GM18858 (cell line): ENCODE measurements around the gene APOA1.
"Not testable (repeated sequence)": the region's sequence is repeated elsewhere in the genome, so short reads cannot be mapped to it uniquely, and the experiment has no call there.

ENCODE experiments used
- ATAC-seq: cut with Tn5 transposase; IDR thresholded peaks from one replicate; pipeline ENCODE4 v1.9.1; 2021; ENCODE audit not compliant: unreplicated experiment

Gene APOA1

GRCh38 chr11:116835042-116835772 is 2.2 kb downstream of the APOA1 start:
- ATAC-seq, result no peak

DNA sequence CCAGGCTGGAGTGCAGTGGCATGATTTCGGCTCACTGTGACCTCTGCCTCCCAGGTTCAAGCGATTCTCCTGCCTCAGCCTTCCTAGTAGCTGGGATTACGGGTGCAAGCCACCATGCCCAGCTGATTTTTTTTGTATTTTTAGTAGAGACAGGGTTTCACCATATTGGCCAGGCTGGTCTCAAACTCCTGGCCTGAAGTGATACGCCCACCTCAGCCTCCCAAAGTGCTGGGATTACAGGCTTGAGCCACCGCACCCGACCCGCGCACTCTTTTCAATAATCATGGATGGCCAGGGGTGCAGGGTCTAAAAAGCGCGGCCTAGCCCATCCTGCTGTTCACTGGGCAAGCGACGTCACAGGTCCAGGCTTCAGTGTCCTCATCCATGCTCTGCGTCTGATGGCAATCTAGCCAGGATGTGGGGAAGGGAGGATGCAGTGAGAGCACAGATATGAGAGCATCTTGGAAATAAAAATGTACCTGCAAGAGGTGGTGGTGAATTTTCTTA is 2.8 kb downstream of the APOA1 start:
- ATAC-seq, result not testable (repeated sequence)

DNA sequence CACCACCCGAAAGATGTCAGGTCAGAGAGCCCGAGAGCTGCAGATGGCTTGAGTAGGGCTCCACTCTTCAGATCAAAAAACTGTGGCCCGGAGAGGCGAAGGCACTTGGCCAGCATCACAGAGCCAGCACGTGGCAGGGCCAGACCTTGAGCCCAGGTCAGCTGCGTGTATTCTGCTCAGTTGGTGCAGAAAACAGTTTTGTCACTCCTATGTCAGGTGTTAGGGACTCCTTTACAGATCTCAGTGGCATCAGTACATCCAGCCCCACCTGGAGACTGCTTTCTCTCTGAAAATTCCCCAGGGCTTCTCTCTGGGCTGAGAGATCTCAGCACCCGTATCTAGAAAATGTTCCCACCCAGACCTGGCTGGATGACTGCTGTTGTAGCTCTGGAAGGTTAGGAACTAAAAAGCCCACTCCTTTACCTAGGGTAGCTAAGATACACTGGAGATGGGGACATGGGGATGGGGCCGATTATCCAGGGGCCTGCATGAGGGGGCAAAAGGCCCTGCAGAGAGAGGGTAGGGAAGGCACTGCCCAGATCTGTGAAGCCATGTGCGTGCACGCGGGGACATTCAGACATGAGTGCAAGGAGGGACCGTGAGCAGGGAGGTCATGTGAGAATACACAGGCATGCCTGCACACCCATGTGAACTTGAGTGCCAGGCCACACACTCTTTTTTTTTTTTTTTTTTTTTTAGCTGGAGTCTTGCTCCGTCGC is 3.4 kb downstream of the APOA1 start:
- no peak for ATAC-seq

- no peak for ATAC-seq
Measured at GRCh38 chr11:116833491-116833815, 4.0 kb downstream of the APOA1 start.

- no peak for ATAC-seq
Measured at GRCh38 chr11:116832350-116833290, 4.8 kb downstream of the APOA1 start.

GRCh38 chr11:116831790-116832349 is 5.6 kb downstream of the APOA1 start:
- no peak for ATAC-seq

DNA sequence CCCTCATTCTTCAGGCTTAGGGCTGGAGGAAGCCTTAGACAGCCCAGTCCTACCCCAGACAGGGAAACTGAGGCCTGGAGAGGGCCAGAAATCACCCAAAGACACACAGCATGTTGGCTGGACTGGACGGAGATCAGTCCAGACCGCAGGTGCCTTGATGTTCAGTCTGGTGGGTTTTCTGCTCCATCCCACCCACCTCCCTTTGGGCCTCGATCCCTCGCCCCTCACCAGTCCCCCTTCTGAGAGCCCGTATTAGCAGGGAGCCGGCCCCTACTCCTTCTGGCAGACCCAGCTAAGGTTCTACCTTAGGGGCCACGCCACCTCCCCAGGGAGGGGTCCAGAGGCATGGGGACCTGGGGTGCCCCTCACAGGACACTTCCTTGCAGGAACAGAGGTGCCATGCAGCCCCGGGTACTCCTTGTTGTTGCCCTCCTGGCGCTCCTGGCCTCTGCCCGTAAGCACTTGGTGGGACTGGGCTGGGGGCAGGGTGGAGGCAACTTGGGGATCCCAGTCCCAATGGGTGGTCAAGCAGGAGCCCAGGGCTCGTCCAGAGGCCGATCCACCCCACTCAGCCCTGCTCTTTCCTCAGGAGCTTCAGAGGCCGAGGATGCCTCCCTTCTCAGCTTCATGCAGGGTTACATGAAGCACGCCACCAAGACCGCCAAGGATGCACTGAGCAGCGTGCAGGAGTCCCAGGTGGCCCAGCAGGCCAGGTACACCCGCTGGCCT is 7.1 kb downstream of the APOA1 start:
- no peak for ATAC-seq

GRCh38 chr11:116829525-116830183 is 7.8 kb downstream of the APOA1 start, which contains the start of gene APOC3:
Gene APOC3 (plus strand): TSS chr11:116829907. CDS start chr11:116830583, 676 bp downstream.
- no peak for ATAC-seq

DNA sequence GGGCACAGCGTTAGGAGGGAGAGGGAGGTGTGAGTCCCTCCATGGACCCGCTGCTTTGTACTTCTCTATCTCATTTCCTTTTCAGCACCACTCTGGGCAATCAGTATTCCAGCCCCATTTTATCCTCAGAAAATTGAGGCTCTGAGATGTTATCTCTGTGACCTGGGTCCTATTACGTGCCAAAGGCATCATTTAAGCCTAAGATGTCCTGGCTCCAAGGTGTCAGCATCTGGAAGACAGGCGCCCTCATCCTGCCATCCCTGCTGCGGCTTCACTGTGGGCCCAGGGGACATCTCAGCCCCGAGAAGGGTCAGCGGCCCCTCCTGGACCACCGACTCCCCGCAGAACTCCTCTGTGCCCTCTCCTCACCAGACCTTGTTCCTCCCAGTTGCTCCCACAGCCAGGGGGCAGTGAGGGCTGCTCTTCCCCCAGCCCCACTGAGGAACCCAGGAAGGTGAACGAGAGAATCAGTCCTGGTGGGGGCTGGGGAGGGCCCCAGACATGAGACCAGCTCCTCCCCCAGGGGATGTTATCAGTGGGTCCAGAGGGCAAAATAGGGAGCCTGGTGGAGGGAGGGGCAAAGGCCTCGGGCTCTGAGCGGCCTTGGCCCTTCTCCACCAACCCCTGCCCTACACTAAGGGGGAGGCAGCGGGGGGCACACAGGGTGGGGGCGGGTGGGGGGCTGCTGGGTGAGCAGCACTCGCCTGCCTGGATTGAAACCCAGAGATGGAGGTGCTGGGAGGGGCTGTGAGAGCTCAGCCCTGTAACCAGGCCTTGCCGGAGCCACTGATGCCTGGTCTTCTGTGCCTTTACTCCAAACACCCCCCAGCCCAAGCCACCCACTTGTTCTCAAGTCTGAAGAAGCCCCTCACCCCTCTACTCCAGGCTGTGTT is 8.5 kb downstream of the APOA1 start:
- ATAC-seq, result no peak

GRCh38 chr11:116827461-116827860 is 10.0 kb downstream of the APOA1 start:
- ATAC-seq, result no peak

DNA sequence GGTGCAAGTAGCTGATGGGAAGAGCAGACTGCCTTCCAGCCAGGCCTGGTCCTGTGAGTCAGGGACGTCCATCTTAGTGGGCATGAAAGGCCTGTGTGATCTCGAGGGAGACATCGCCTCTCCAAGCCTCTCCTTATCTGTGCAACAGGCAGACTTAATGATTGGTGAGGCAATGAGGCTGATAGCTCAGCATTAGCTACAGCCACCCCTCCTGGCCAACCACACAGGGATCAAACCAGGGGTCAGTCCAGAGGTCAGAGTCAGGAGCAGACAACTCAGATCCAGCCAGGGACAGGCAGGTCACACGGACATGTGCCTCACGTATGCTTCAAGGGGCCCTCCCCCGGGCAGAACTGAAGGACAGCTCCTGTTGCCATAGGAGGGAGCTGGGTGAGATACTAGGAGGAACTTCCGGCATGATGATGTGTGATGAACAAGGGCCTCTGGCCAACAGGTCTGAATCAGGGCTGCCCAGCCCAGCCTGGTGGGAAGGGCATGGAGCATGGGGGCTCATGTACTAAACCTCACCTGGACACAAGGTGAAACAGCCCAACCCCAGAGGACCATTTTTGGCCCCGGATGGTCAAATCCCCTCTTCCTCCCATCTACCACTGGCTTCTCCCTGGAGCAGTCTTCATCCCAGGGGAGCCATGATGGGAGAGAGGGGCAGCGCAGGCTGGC is 10.5 kb downstream of the APOA1 start:
- ATAC-seq, result no peak

DNA sequence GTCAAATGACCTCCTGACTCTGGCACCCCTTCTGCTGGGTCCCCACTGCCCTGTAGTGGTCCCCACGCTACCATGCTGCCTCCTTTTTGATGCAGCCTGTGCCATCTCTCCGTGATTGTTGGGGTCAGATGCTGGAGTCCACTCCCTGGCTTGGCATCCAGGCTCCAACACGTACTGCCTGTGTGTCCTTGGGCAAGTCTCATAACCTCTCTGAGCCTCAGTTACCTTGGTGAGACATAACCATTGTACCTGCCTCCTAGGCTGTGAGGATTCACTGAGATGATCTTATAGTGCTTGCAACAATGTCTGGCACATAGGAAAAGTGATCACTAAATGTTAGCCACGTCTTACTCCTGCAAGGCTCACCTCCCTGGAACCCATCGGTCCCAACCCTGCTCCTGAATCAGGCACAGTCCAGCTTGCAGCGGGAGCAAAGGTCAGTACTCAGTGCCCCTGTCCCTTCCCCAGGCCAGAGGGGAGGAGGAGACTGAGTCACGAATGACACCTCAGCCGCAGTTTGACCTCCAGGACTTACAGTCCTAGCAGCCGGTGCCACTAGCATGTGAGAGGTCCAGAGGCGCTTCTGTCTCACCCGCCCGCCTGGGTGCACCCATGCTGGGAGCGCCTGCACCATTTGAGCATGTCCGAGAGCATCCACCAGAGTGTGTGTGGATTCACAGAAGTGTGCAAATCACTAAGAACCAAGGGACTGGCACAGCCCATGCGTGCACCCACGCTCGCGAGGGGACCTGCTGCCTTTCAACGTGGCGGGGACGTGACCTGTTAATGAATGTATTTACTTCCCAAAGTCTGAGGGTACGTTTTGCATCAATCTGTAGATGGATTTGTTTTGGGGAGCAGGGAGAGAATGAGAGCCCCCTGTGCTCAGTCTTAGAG is 11.3 kb downstream of the APOA1 start:
- ATAC-seq, result no peak

DNA sequence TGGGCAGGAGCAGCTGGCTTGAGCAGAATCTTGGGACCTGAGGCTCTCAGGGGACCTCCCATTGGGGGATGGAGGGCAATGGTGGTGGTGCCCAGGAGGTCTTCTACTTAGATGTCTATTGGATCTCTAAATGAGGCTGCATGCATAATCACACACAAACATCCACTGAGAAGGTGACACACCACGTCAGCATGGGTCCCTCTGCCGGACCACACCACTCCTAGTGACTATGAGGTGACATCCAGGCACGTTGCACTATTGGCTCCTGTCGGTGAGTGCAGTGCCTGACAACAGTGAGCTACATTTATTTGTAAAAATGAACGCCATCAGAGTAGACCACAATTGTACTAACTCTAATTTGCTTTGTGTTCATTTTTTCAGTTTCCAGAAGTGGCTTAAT is 12.0 kb downstream of the APOA1 start:
- no peak for ATAC-seq

DNA sequence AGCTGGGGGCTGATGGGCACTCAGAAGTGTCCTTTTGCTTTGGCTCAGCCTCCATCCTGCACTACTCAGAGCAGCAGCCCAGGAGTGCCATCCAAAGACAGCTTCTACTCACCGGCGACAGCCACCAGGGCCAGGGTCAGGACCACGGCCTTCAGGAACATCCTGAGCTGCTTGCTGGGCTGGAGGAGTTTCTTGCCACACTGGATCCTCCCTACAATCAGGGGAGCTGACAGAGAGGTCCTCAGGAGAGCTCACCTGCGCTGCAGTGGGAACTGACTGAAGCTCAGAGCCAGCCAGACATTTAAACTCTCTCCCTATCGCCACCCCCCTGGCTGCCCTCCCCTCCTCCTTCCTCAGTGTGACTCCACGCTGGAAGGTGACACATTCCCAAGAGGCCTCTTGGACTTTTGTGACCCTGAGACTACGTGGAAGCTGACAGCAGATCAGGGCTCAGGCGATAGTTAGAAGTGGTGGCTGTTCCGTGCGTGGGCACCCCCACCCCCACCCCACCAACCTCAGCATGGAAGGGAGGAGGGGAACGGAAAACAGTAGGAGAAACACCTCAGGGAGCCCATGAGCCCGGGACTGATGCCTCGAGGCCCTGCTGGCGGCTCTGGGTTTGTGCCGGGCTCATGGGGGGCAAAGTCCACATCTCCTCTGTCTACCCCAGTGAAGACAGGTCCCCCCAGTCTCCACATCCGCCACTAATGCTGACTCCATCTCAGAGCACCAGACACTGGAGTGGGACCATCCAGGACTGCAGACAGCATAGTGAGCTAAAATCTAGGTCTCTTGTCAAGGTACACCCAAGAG is 14.2 kb downstream of the APOA1 start, which contains the start of gene APOA4:
APOA4 (minus strand) TSS at position 274 of the 813 bp plus-strand sequence; CDS start at position 161, 113 bp downstream.
- ATAC-seq, result no peak

GRCh38 chr11:116822575-116822974 is 14.8 kb downstream of the APOA1 start:
- ATAC-seq, result no peak
